ENCODE data around the gene FCHO1.

DNA sequence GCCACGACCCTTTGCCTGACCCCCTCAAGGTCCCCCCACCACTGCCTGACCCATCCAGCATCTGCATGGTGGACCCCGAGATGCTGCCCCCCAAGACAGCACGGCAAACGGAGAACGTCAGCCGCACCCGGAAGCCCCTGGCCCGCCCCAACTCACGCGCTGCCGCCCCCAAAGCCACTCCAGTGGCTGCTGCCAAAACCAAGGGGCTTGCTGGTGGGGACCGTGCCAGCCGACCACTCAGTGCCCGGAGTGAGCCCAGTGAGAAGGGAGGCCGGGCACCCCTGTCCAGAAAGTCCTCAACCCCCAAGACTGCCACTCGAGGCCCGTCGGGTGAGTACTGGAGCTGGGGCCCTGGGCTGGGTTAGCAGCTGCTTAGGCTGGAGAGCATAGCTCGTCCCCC, 23.4 kb upstream of the FCHO1 start:
- TF ChIP-seq, protein P1, sequence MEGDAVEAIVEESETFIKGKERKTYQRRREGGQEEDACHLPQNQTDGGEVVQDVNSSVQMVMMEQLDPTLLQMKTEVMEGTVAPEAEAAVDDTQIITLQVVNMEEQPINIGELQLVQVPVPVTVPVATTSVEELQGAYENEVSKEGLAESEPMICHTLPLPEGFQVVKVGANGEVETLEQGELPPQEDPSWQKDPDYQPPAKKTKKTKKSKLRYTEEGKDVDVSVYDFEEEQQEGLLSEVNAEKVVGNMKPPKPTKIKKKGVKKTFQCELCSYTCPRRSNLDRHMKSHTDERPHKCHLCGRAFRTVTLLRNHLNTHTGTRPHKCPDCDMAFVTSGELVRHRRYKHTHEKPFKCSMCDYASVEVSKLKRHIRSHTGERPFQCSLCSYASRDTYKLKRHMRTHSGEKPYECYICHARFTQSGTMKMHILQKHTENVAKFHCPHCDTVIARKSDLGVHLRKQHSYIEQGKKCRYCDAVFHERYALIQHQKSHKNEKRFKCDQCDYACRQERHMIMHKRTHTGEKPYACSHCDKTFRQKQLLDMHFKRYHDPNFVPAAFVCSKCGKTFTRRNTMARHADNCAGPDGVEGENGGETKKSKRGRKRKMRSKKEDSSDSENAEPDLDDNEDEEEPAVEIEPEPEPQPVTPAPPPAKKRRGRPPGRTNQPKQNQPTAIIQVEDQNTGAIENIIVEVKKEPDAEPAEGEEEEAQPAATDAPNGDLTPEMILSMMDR (IDR thresholded peaks at IDR 0.05; ENCODE audit: insufficient read depth, low read length), result no peak
- TF ChIP-seq SPI1 (IDR thresholded peaks at IDR 0.05; ENCODE audit: borderline replicate concordance, low read depth) (no peak), POLR2AphosphoS5 (IDR thresholded peaks at IDR 0.05; ENCODE audit: low read depth) (no peak)
- TF ChIP-seq, protein P2, sequence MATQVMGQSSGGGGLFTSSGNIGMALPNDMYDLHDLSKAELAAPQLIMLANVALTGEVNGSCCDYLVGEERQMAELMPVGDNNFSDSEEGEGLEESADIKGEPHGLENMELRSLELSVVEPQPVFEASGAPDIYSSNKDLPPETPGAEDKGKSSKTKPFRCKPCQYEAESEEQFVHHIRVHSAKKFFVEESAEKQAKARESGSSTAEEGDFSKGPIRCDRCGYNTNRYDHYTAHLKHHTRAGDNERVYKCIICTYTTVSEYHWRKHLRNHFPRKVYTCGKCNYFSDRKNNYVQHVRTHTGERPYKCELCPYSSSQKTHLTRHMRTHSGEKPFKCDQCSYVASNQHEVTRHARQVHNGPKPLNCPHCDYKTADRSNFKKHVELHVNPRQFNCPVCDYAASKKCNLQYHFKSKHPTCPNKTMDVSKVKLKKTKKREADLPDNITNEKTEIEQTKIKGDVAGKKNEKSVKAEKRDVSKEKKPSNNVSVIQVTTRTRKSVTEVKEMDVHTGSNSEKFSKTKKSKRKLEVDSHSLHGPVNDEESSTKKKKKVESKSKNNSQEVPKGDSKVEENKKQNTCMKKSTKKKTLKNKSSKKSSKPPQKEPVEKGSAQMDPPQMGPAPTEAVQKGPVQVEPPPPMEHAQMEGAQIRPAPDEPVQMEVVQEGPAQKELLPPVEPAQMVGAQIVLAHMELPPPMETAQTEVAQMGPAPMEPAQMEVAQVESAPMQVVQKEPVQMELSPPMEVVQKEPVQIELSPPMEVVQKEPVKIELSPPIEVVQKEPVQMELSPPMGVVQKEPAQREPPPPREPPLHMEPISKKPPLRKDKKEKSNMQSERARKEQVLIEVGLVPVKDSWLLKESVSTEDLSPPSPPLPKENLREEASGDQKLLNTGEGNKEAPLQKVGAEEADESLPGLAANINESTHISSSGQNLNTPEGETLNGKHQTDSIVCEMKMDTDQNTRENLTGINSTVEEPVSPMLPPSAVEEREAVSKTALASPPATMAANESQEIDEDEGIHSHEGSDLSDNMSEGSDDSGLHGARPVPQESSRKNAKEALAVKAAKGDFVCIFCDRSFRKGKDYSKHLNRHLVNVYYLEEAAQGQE (IDR thresholded peaks at IDR 0.05; ENCODE audit: insufficient replicate concordance, low read depth), result no peak

Data from HL-60 (cell line).